Raji (cell line): Measurements from ENCODE around the gene DRAM2.

Experiments used
- POLR2A ChIP-seq: IDR thresholded peaks from 2 replicates; pipeline ENCODE4 v1.6.1; 2011; ENCODE audit warnings: low read depth, low read length, control low read depth; ENCODE audit not compliant: insufficient read depth

The DRAM2 gene

DNA sequence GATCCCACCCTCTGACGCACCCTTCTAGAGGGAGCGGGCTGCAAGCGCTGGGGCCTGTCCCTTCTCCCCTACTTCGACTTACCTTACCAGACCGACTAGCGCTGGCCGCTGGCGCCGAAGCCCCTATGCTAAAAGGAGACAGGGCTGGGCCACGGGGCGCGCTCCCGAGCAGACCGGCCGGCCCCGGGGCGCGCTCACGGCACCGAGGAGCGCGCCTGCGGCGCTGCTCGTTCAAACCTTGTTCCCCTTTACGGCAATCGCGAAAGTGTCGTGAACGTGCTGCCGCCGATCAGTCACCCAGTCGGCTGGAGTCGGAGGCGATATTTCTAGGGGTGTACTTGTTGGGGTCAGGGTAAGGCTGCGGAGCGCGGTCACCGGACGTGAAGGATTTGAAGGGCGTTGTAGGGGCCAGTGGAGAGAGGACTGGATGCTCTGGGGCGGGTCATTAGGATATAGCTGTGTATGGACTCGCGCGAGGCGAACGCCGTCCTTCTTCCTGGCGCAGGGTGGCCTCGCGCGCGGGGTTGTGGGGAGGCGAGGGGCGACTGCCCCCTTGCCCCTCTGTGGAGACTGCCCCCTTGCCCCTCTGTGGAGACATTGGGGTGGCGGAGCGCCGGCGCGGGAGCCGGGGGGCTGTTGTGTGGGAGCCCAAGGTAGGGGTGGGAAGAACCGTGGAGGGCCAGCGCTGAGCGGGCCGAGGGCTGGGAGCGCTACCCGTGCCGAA, at the start of gene DRAM2, which contains the start of gene CEPT1:
TSS of gene DRAM2 (minus strand) at position 138 of the 724 bp plus-strand sequence. CDS start 8,539 bp downstream, outside the sequence.
TSS of gene CEPT1 (plus strand) at position 268 of the 724 bp plus-strand sequence. CDS start 7,492 bp downstream, outside the sequence.
- peak; percentile 83 for TF ChIP-seq POLR2A

DNA sequence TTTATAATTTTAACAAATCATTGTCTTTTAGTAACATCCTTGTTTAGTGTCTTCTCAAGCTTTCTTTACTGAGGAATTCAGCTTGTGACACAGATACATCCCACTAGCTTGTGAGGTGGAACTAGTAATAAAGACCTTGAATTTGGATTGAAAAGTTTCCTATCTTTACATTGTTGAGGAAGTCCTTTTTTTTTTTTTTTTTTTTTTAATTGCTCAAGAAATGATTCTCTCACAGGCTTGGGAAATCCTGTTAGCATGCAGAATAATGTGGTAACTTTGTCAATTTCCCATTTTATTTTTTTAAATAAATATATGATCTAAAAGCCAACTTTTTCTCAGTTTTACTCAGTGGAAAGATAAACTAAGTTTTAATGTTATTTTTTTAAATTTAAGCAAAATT, 44.8 kb upstream of the DRAM2 start:
- TF ChIP-seq POLR2A, result no peak

DNA sequence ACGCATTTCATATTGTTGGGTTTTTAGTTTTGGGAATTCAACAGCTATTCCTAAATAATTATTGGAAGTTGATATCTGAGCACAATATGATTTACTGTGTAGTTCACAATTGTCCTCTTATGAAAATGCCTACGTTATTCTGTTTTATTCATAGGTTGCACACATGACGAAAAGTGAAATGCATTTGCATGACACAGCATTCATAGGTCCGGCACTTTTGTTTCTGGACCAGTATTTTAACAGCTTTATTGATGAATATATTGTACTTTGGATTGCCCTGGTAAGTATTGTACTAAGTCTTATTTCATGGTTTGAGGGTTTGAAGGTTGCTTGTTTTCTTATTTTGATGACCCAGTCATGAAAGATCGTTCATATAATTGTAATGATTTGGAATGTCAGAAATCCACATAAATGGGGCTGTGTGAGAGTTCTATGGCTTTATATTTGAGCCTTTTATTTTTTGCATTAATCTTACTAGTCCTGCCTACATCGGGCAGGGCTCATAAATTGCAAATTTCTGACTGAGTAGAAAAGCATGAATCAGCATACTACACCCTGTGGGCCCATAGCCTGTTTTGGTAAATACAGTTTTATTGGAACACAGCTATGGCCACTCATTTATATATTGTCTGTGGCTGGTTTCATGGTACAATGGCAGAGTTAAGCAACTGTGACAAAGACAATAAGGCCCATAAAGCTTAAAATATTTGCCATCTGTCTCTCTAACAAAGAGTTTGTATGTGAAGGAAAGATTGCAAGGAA, 43.6 kb upstream of the DRAM2 start:
- no peak for TF ChIP-seq POLR2A

DNA sequence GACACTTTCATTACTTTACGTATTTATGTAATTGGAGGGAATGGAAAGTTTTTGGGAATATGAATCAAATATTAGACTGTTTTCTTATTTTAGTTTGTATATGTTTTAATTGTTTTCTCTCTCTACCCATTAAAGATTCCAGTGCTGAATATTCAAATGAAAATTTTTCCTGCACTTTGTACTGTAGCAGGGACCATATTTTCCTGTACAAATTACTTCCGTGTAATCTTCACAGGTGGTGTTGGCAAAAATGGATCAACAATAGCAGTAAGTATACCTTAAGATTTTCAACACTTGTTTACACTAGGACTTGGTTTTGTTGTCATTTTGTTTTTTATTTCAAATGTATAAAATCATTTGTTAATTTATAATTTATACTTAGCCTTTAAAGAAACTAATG, 42.2 kb upstream of the DRAM2 start:
- no peak for TF ChIP-seq POLR2A

DNA sequence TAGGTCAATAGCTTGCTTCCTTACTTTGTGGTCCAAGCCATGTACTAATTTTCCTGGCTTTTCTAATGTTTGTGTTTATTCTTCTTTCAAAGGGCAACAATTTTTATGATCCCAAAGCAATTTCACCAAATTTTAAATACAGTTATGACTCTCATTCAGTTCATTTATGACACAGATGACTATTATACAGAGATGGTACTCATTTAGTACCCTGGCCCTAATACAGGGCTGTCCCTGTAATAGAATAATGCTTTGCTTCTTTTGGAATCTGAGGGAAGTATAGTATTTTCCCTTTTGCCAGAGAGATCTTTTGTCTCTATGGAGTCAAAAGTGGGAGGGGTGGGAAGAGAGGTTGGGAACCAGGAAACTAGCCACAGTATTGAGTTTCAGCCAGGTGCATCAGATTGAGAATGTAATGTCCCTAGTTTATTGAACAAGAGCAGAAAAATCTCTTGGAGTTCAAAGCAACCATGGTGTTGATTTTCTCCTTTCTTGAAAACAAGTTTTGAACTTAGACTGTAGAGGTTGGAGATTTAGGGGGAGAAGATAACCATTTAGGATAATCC, 40.2 kb upstream of the DRAM2 start:
- TF ChIP-seq POLR2A, result no peak

DNA sequence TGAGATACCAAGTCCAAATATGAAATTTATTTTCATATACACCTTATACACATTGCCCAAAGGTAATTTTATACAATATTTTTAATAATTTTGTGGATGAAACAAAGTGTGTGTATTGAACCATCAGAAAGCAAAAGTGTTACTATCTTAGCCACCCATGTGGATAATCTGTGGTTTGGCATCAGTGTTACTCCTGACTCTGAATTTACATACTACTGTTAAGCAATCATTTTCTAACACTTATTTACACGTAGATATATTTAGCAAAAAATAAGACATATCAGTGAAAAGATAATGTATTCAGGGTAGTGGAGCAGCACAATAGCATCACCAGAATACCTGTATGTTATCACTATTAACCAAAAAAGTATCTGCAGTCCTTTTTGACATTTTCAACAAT, 36.8 kb upstream of the DRAM2 start:
- TF ChIP-seq POLR2A, result no peak

DNA sequence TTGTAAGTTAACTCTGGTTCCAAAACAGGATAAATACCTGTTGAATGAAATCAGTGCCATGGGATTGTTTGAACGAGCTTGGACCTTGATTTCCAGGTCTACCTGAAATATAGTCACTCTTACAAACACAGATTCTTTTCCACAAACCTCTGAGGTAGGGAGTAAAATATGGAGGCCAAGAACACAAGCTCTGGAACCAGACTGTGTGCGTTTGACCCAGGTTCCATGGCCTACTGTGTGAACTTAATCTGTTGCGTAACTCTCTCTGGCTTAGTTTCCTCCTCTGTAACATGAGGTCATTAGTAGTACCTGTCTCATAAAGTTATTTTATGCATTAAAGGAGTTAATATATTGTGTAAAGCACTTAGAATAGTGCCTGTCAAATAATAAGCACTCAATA, 35.5 kb upstream of the DRAM2 start:
- no peak for TF ChIP-seq POLR2A

DNA sequence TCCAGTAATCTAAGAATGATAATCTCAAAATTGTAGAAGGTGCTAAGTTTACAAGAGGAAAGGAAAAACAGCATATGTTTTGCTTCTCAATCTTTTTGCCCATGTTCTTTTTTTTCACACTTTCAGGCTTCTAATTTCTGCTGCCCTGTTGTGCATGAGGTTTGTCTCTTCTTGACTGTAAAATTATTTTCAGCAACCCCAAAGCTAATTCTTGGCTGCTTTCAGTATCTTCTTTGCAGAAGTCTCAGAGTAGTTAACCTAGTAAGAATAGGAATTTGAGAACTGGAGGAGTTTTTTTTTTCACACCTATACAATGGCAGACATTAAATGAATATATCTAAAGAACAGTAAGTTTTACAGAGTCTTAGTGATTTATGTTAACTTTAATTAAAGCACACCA, 34.2 kb upstream of the DRAM2 start:
- TF ChIP-seq POLR2A, result no peak

DNA sequence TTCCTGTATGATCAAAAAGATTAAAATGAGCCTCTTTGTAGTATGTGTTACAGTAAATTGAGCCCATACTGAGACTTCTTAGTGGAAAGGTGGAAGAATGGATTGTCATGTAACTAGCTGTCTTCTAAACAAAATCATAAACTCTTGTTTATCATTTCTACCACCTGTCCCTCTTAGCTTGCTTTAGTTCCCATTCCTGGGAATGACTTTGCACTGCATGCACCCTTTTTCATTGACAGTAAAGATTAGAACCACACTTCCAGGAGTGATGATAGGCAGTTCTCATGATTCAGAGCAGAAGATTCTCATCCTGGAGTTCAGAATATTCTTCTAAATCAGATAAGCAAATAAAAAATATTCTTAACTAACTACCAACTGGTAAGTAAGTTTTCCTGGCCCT, 32.6 kb upstream of the DRAM2 start:
- no peak for TF ChIP-seq POLR2A

DNA sequence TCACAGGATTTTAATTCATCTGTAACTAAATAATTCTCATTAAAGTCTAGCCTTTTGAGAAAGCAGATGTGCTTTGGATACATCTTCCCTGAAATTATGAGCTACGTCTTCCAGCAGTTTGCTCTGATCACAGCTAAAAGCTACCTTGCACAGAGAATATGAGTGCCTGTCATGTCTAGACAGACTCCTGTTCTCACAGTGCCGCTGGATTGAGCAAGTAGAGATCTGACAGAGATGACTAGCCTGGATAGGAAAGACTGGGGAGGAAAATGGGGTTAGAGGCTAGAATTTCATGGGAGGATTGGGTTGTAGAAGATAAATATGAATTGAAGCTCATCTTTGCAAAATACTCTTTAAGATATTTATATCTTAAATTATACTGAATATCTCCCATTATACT, 24.3 kb upstream of the DRAM2 start:
- no peak for TF ChIP-seq POLR2A

DNA sequence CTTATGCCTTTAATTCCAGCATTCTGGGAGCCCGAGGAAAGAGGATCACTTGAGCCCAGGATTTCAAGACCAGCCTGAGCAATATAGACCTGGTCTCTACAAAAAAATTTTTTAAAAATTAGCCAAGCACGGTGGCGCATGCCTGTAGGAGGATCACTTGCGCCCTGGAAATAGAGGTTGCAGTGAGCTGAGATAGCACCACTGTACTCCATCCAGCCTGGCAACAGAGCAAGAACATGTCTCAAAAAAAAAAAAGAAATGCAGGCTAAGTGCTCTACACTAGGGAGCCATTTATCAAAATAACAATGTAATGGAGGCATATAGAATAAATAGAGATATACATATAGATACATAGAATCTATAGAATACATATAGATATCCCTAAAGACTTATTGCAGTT, 23.5 kb upstream of the DRAM2 start:
- no peak for TF ChIP-seq POLR2A

DNA sequence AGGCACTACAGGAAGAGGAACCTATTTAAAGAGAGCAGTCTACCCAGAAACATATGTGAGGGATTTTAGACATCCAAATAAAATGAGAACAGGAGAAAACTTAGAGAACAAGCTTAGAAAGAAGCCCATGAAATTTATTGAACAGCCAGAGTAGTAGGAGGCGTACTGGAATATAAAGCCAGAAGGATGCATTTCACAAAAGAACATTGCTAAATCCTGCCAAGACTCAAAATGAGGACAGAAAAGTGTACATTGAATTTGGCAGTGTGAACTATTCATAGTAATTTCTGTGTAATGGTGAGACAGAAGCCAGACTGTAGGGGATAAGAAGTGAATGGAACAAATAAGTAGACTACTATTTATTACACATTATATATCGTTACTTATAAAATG, 22.6 kb upstream of the DRAM2 start:
- TF ChIP-seq POLR2A, result no peak

DNA sequence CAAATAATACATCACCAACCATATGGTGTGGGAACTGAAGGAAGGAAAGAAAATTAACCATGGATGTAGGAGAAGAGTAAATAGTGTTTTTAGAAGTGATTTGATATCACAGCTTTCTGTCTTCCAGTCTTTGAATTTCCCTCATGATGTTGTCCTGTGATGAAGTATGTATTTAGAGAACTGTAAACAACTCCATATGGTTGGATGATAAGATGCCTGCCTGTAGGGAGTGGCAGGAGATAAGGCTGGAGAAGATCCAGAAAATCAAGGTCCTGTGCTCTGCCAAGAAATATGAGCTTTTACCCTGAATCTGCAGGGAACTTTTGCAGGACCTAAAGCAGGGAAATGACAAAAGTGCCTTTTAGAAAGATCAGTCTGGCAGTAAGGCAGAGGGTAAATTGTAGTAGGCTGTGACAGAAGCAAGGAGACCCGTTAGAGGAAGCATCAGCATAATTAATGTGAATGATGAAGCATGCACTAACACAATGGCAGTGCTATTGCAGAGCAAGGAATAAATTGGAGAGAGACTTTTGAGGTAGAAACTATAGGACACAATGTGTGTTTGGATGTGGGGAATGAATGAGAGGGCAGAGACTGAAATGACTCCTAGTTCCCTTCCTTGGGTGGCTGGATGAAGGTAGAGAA, 22.1 kb upstream of the DRAM2 start:
- TF ChIP-seq POLR2A, result no peak

DNA sequence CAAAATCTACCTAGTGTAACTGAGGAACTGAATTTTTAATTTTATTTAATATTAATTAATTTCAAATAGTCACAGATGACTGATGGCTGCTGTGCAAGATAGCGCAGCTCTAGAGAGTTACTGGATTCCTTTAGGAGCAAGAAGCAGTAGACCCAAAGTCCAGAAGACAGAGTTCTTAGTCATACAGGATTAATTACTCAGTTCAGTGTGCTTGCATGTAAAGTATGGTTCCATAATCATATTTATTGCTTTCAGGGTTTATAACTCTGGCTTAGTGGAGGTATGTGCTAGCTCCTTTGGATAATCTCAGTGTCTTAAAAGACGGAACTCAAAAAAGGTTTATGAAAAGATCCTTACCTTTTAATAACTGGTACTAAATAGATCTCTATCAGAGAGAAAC, 17.5 kb upstream of the DRAM2 start:
- no peak for TF ChIP-seq POLR2A
